GM13976 (cell line): ENCODE measurements around the gene NEURL3.
A peak's percentile ranks its signal among the peaks of the same experiment; 100 is the strongest.

Source experiments
- DNase-seq: peaks from one replicate; pipeline ENCODE4 v3.0.0; 2012; ENCODE audit warnings: low spot score
- CTCF ChIP-seq: IDR thresholded peaks from 2 replicates; pipeline ENCODE4 v1.5.1; 2012; ENCODE audit warnings: borderline replicate concordance, mild to moderate bottlenecking; ENCODE audit not compliant: insufficient read depth; ENCODE audit errors: extremely low read depth, missing control alignments, control extremely low read depth
- in situ Hi-C: fragments of 300-500 bp; cut with MboI; formaldehyde crosslinking; loops from one replicate; pipeline ENCODE4 v1.12.0; 2022; ENCODE audit warnings: low sequenced_read_pairs, mixed read lengths, inconsistent platforms; ENCODE audit not compliant: unreplicated experiment

NEURL3 gene

DNA sequence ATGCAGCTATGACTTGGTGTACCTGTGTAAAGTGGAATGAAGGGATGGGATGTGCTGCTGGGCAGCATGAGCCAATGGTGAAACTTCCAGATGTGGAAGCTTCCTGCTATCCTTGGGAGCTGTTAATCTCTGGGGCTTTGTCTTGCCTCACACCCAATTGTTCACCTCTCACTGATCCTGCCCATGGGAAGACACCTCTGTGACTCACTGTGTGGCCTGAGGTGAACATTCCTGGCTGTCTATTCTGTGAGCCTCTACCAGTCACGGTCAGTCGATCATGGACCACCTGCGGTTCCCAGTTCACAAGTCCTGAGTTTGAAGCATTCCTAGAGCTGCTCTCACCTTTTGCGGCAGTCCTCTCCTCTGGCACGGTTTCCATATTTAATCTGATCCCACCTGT lies 12.1 kb downstream of the NEURL3 start:
- in situ Hi-C loops: no loop called here
- TF ChIP-seq CTCF: no peak
- DNase-seq: no peak

- in situ Hi-C loops: no loop called here
- DNase-seq: no peak
- TF ChIP-seq CTCF: no peak
Observed at GRCh38 chr2:96491860-96492497, 13.2 kb downstream of the NEURL3 start.

DNA sequence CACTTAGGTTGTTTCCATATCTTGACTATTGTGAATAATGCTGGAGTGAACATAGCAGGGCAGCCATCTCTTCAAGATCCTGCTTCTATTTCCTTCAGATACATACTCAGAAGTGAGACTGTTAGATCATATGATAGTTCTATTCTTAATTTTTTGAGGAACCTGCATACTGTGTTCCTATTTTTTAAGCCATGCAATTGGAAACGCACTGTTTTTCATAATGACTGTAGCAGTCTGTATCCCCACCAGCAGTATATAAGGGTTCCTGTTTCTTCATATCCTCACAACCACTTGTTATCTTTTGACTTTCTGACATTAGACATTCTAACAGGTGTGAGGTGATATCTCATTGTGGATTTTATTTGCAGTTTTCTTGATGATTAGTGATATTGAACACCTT lies 15.5 kb downstream of the NEURL3 start:
- DNase-seq: no peak

GRCh38 chr2:96489261-96489660 lies 15.9 kb downstream of the NEURL3 start:
- no peak for TF ChIP-seq CTCF
- in situ Hi-C loops: no loop called here
- DNase-seq: no peak

More for the DNA sequence above, 15.5 kb downstream of the NEURL3 start:
- in situ Hi-C loops: no loop called here
- TF ChIP-seq CTCF: no peak

DNA sequence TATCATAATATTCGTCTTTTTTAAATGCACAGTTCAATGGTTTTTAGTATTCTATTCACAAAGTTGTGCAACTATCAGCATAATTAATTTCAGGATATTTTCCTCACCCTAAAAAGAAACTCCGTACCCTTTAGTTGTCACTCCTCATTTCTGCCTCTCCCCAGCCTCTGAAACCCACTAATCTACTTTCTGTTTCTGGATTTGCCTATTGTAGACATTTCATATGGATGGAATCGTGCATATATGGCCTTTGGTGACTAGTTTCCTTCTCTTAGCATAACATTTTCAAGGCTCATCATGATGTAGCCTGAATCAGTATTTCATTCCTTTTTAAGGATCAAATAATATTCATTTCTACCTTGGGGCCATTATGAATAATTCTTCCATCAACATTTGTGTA lies 18.5 kb downstream of the NEURL3 start:
- no peak for DNase-seq
- in situ Hi-C loops: no loop called here
- no peak for TF ChIP-seq CTCF

DNA sequence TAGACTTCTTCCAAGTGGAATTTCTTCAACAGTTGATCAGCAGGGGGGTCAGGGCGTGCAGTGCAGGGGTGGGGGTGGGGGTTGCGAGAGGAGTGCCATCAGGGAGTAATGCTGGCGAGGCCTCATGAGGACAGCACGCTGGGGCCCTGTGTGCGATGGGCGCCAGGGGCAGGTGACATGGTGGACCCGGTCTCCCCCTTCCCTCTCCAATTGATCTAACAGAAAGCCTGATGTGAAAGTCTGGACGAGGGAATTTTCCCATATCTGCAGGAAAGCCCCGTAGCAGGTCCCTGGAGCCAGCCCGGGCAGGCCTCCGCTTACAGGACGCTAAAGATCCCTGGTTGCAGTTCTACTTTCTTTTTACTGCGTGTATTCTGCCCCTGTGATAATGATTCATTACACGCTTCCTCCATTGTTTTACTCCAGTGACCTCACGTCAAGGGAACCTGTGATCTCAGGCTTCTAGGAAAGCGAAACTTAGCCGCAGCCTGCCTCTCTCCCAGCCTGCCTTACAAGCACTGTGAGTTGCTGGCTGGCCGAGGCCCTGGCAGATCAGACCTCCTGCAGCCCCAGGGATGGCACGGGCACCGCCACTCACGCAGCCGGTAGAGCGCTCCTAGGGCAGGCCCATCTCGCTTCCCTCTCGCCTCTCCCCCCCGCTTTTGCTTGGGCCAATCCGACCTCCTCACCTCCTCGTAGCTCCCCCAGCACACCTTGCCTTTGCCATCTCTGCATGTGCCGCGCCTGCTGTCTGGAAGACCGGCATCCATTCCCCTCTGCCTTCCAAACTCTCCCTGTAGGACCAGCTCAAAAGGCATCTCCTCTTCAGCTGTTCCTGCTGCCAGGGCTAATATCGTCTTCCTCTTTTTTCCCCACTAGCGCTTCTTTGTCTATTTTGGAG lies 19.2 kb downstream of the NEURL3 start:
- in situ Hi-C loops: no loop called here
- TF ChIP-seq CTCF: no peak
- peak; percentile 92 for DNase-seq
